HEK293 (cell line): Measurements from ENCODE around the gene DUSP21.

Experiments used
- GLIS1 ChIP-seq: fragments of 450-650 bp; formaldehyde crosslinking; IDR thresholded peaks from 2 replicates; pipeline ENCODE4 v1.5.1; 2016; ENCODE audit warnings: missing biosample characterization, missing genetic modification characterization
- GLIS2 ChIP-seq: fragments of 450-650 bp; formaldehyde crosslinking; IDR thresholded peaks from 2 replicates; pipeline ENCODE4 v1.5.1; 2016; ENCODE audit warnings: missing biosample characterization, missing genetic modification characterization
- HOXD13 ChIP-seq: sonication (generic); formaldehyde crosslinking; IDR thresholded peaks from 2 replicates; pipeline ENCODE4 v1.8.0; 2022; ENCODE audit warnings: missing genetic modification reagents, borderline replicate concordance
- KLF1 ChIP-seq: fragments of 450-650 bp; formaldehyde crosslinking; IDR thresholded peaks from 2 replicates; pipeline ENCODE4 v1.5.1; 2016; ENCODE audit warnings: missing biosample characterization, missing genetic modification characterization
- KLF8 ChIP-seq: fragments of 450-650 bp; formaldehyde crosslinking; IDR thresholded peaks from 2 replicates; pipeline ENCODE4 v1.5.1; 2016; ENCODE audit warnings: missing biosample characterization, missing genetic modification characterization
- PRDM6 ChIP-seq: fragments of 450-650 bp; formaldehyde crosslinking; IDR thresholded peaks from 2 replicates; pipeline ENCODE4 v1.5.1; 2017; ENCODE audit warnings: missing biosample characterization, missing genetic modification characterization
- RBAK ChIP-seq: fragments of 450-650 bp; formaldehyde crosslinking; IDR thresholded peaks from 2 replicates; pipeline ENCODE4 v1.5.1; 2016; ENCODE audit warnings: missing biosample characterization, missing genetic modification characterization
- ZBTB10 ChIP-seq: fragments of 450-650 bp; formaldehyde crosslinking; IDR thresholded peaks from 2 replicates; pipeline ENCODE4 v1.5.1; 2016; ENCODE audit warnings: missing biosample characterization, missing genetic modification characterization
- ZBTB11 ChIP-seq: fragments of 450-650 bp; formaldehyde crosslinking; conservative IDR thresholded peaks from 2 replicates; pipeline ENCODE4 v1.5.1; 2016; ENCODE audit warnings: low read depth, missing biosample characterization, missing genetic modification characterization
- ZBTB17 ChIP-seq: fragments of 450-650 bp; formaldehyde crosslinking; IDR thresholded peaks from 2 replicates; pipeline ENCODE4 v1.5.1; 2016; ENCODE audit warnings: missing biosample characterization, missing genetic modification characterization
- ZEB2 ChIP-seq: fragments of 450-650 bp; formaldehyde crosslinking; IDR thresholded peaks from 2 replicates; pipeline ENCODE4 v1.5.1; 2016; ENCODE audit warnings: missing biosample characterization, missing genetic modification characterization
- ZFP37 ChIP-seq: fragments of 450-650 bp; formaldehyde crosslinking; IDR thresholded peaks from 2 replicates; pipeline ENCODE4 v1.5.1; 2016; ENCODE audit warnings: missing biosample characterization, missing genetic modification characterization
- ZNF138 ChIP-seq: fragments of 450-650 bp; formaldehyde crosslinking; IDR thresholded peaks from 2 replicates; pipeline ENCODE4 v1.5.1; 2016; ENCODE audit warnings: missing biosample characterization, missing genetic modification characterization, borderline replicate concordance
- ZNF18 ChIP-seq: fragments of 450-650 bp; formaldehyde crosslinking; IDR thresholded peaks from 2 replicates; pipeline ENCODE4 v1.5.1; 2016; ENCODE audit warnings: missing biosample characterization, missing genetic modification characterization
- ZNF2 ChIP-seq: fragments of 450-650 bp; formaldehyde crosslinking; IDR thresholded peaks from 2 replicates; pipeline ENCODE4 v1.5.1; 2016; ENCODE audit warnings: missing biosample characterization, missing genetic modification characterization
- ZNF280C ChIP-seq: fragments of 450-650 bp; formaldehyde crosslinking; IDR thresholded peaks from 2 replicates; pipeline ENCODE4 v1.5.1; 2016; ENCODE audit warnings: missing biosample characterization, missing genetic modification characterization
- ZNF362 ChIP-seq: fragments of 450-650 bp; formaldehyde crosslinking; IDR thresholded peaks from 2 replicates; pipeline ENCODE4 v1.5.1; 2016; ENCODE audit warnings: missing biosample characterization, missing genetic modification characterization
- ZNF426 ChIP-seq: fragments of 450-650 bp; formaldehyde crosslinking; IDR thresholded peaks from 2 replicates; pipeline ENCODE4 v1.5.1; 2017; ENCODE audit warnings: missing biosample characterization, missing genetic modification characterization, mild to moderate bottlenecking, inconsistent platforms, moderate library complexity
- ZNF514 ChIP-seq: fragments of 450-650 bp; formaldehyde crosslinking; IDR thresholded peaks from 2 replicates; pipeline ENCODE4 v1.5.1; 2016; ENCODE audit warnings: missing biosample characterization, missing genetic modification characterization
- ZNF555 ChIP-seq: fragments of 450-650 bp; formaldehyde crosslinking; conservative IDR thresholded peaks from 2 replicates; pipeline ENCODE4 v1.5.1; 2017; ENCODE audit warnings: missing biosample characterization, mild to moderate bottlenecking, missing genetic modification characterization, inconsistent platforms
- ZNF560 ChIP-seq: fragments of 450-650 bp; formaldehyde crosslinking; IDR thresholded peaks from 2 replicates; pipeline ENCODE4 v1.5.1; 2017; ENCODE audit warnings: missing biosample characterization, missing genetic modification characterization, borderline replicate concordance
- ZNF660 ChIP-seq: fragments of 450-650 bp; IDR thresholded peaks from 2 replicates; pipeline ENCODE4 v1.5.1; 2018; ENCODE audit warnings: missing biosample characterization, mild to moderate bottlenecking, missing genetic modification characterization
- ZNF792 ChIP-seq: fragments of 450-650 bp; formaldehyde crosslinking; IDR thresholded peaks from 2 replicates; pipeline ENCODE4 v1.5.1; 2016; ENCODE audit warnings: missing biosample characterization, missing genetic modification characterization

DUSP21 gene

GRCh38 chrX:44871931-44872820 lies 28.4 kb downstream of the DUSP21 start (continued):
- TF ChIP-seq ZBTB17 (tag by site-specific recombination) (peak; percentile 32; the same call in 1 of the 2 replicates), ZEB2 (tag by site-specific recombination) (peak; percentile 13; the same call in 1 of the 2 replicates), ZNF792 (tag by site-specific recombination) (no peak), ZNF18 (tag by site-specific recombination) (no peak), ZBTB10 (peak; percentile 37; the same call in 1 of the 2 replicates), ZNF362 (tag by site-specific recombination) (no peak), GLIS1 (tag by site-specific recombination) (peak; percentile 78), RBAK (tag by site-specific recombination) (no peak), ZNF2 (tag by site-specific recombination) (peak; percentile 21; the same call in 1 of the 2 replicates), ZBTB11 (0 out of 2 replicates have a peak, but pooled peaks have one; percentile 10), ZNF560 (tag by site-specific recombination) (no peak), ZFP37 (tag by site-specific recombination) (peak; percentile 68; the same call in 1 of the 2 replicates), ZNF660 (peak; percentile 42; the same call in 1 of the 2 replicates), ZNF138 (tag by site-specific recombination) (no peak), KLF8 (peak; percentile 27), ZNF514 (tag by site-specific recombination) (no peak), ZNF426 (tag by site-specific recombination) (no peak), HOXD13 (0 out of 2 replicates have a peak, but pooled peaks have one; percentile 9), ZNF280C (no peak), PRDM6 (tag by site-specific recombination) (no peak), GLIS2 (tag by site-specific recombination) (peak; percentile 55), ZNF555 (tag by site-specific recombination) (no peak), KLF1 (tag by site-specific recombination) (peak; percentile 74)
